ENCODE results near the gene SKP2.

SKP2 gene

GRCh38 chr5:36202521-36202961 lies 50.6 kb downstream of the SKP2 start:
- peak; percentile 37 for DNase-seq

GRCh38 chr5:36205329-36205728 lies 53.4 kb downstream of the SKP2 start:
- no peak for DNase-seq

GRCh38 chr5:36206913-36207312 lies 55.0 kb downstream of the SKP2 start:
- DNase-seq, result no peak

DNA sequence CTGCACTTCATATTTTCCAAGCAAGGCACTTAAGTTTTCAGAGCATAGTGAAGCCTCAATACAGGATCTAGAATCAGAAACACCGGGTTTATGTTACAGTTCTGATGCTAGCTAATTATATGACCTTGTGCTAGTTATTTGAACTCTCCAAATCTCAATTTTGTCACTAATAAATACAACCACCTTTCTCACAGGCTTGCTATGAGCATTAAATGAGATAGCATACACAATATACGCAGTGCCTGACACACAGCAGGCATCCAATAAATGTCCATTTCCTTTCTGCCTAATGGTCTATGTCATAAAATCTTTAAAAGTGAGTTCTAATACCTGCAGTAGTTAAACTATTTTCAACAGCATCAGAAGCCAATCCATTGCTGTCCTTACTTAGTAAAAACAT lies 56.9 kb downstream of the SKP2 start:
- no peak for DNase-seq

DNA sequence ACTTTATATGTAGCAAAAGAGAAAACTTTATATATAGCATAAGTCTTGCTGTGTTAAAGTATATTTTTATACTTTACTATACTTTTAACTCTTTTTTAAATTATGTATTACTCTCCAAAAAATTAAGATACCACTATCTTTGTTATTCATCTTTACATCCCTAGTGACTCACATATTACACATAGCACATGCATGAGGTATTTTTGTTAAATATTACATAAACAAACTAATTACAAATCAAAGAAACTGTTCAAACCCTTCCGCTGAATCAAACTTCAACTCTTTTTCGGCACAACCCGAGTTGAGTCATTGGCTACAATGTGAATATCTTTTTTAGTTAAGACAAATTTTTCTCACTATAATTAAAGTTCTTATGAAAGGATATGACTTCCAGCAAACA lies 57.8 kb downstream of the SKP2 start:
- peak; percentile 40 for DNase-seq

- no peak for DNase-seq
Measured at GRCh38 chr5:36214436-36214835, 62.5 kb downstream of the SKP2 start.

GRCh38 chr5:36215910-36216309 lies 64.0 kb downstream of the SKP2 start:
- no peak for DNase-seq

DNA sequence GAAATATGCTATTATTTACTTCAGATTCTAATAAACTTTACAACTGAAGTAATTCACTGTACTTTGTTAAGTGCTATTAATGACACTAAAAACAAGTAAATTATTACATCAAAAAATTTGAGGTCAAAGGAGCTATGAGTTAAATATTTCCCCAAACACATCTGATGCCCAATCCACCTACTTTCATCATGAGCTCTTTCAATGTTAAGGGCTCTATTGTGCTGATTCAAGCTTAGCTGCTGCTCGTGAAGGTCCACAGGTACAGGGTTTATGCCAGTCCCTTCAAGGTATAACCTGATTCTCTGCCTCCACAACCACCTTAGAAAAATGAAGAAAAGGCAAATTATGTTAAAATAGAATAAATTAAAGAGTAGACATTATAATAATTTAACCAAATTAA lies 65.7 kb downstream of the SKP2 start:
- DNase-seq, result no peak

- DNase-seq, result no peak
Measured at GRCh38 chr5:36217988-36218387, 66.1 kb downstream of the SKP2 start.

DNA sequence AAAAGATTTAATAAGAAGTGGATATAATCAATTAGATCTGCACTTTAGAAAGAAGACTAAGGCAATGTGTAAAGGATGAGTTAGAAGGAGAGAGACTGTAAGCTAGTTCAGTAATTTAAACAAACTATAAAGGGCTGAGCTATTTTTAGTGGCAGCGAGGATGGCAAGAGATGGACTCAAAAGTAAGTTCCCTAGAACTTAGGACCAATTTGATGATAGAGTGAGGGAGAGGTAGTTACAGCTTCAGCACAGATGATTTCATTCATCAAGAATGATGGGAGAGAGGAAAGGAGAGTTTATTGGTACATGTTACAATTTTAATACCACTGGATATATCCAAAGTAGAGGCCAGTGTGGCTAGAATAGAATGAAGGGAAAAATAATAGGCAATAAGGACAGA lies 70.7 kb downstream of the SKP2 start:
- no peak for DNase-seq

- no peak for DNase-seq
Measured at GRCh38 chr5:36227046-36227445, 75.1 kb downstream of the SKP2 start.

GRCh38 chr5:36228505-36228904 lies 76.6 kb downstream of the SKP2 start:
- DNase-seq, result no peak

DNA sequence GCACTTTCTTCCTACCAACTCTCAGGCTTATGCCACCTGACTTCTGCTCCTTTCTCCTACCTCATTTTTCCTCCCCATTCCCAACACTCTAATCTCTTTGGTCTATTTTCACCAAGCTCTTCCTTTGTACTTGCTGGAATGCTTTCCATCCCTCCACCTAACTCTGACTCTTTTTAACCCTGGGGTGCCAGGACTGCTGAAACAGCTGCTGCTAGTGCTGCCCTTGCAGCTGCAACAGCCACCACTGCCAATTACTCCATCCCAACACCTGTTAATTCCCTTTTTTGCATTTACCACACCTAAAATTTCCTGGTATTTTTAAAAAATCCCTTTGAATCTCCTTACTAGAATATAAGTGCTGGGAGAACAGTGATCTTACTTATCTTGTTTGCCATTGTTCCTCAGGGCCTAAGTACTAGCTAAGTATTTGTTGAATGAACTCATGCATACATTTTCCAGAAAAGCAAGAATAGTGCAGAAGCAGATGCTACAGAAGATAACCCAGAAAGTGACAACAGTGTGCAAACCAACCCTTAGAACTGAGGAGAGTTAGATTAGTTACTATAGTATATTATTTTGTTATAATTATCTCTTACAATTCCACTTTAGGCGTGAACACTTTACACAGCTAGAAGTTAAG lies 78.4 kb downstream of the SKP2 start:
- no peak for DNase-seq

GRCh38 chr5:36232533-36232932 lies 80.6 kb downstream of the SKP2 start:
- DNase-seq, result no peak

Data from fibroblast of skin of back (primary cell).